Gastroesophageal sphincter (tissue), 4 donors: ENCODE measurements around the gene SLC26A6. TPM values are rescaled to one million over a fixed set of nuclear protein-coding genes. Genes with fewer than 3 reads are reported as not detected.

ENCODE experiments used
- ATAC-seq: fragments of 150-250 bp; one replicate; pipeline ENCODE4 v1.9.1; 2016; ENCODE audit warnings: mild to moderate bottlenecking, moderate library complexity
- H3K27ac ChIP-seq, 4 donors: fragments of 200-600 bp; sonication (generic) in 3 of 4; 1 replicate in 3 of 4; 2 replicates in 1 of 4; pipeline ENCODE4 v1.5.1; 2016 to 2019
- H3K27me3 ChIP-seq: fragments of 200-600 bp; sonication (generic); one replicate; pipeline ENCODE4 v1.5.1; 2019
- H3K36me3 ChIP-seq, 2 donors: fragments of 200-600 bp; sonication (generic); one replicate each; pipeline ENCODE4 v1.5.1; 2019; ENCODE audit warnings: control low read depth in 1 of 2
- H3K4me1 ChIP-seq, 3 donors: fragments of 200-600 bp; sonication (generic); 1 replicate in 2 of 3; 2 replicates in 1 of 3; pipeline ENCODE4 v1.5.1; 2016 to 2019; ENCODE audit warnings: control low read depth in 2 of 3
- H3K4me3 ChIP-seq, 2 donors: fragments of 200-600 bp; sonication (generic); one replicate each; pipeline ENCODE4 v1.5.1; 2019; ENCODE audit warnings: mild to moderate bottlenecking in 1 of 2, moderate library complexity in 1 of 2
- H3K9me3 ChIP-seq, 3 donors: fragments of 200-600 bp; sonication (generic); one replicate each; pipeline ENCODE4 v1.5.1; 2017 to 2019; ENCODE audit warnings: control low read depth in 2 of 3
- EP300 ChIP-seq: sonication (generic); formaldehyde crosslinking; IDR thresholded peaks from one replicate; pipeline ENCODE4 v1.6.1; 2017; ENCODE audit warnings: antibody characterized with exemption, mild to moderate bottlenecking
- POLR2A ChIP-seq, 2 donors: fragments of 450-650 bp; IDR thresholded peaks; one replicate each; pipeline ENCODE4 v1.6.1; 2017; ENCODE audit warnings: antibody characterized with exemption in 2 of 2, mild to moderate bottlenecking in 2 of 2, moderate library complexity in 1 of 2
- POLR2AphosphoS5 ChIP-seq: sonication (generic); formaldehyde crosslinking; IDR thresholded peaks from one replicate; pipeline ENCODE4 v1.6.1; 2017; ENCODE audit warnings: antibody characterized with exemption
- WGBS, 2 donors: methylation state at CpG; one replicate each; pipeline ENCODE4 v1.1.5; 2018; ENCODE audit warnings: low coverage in 1 of 2; 5-methylcytosine and 5-hydroxymethylcytosine counted together
- total RNA-seq, 4 donors: library from RNA; depleted of rRNA; stranded (reverse); fragments of >200 nt; gene quantifications; one replicate each; pipeline ENCODE4 v1.1.0, GENCODE V29; 2016
- TF ChIP-seq, protein P1 (sequence below), 4 experiments: fragments of 200-600 bp in 2 of 4; fragments of 450-650 bp in 2 of 4; sonication (generic) in 1 of 4; IDR thresholded peaks; one replicate each; pipeline ENCODE4 v1.5.1; 2017 to 2019; ENCODE audit warnings: antibody characterized with exemption in 4 of 4, mild to moderate bottlenecking in 2 of 4, moderate library complexity in 2 of 4

The SLC26A6 gene
- total RNA-seq, 4 donors from 2014 or later = 7.4 to 21.8 (median 10.7) TPM

DNA sequence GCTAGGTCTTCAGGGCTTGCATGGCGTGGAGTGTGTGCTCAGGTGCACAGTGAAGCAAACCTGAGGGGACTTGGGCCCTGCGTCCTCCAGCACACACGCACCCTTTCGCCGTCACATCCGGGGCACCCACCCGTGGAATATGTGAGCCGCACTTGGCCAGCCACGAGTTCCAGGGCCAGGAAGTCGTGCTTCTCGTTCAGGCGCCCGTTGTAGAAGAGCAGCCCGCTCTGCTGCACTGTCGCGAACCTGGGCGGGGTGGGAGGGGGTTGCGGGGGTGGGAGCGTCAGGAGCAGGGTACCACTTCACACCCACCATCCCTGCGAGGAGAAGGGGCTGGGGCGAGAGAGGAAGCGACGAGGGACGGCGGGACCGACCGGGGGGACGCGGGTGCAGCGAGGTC, 20.3 kb upstream of the SLC26A6 start:
- no peaks in the 10 kb centered on the region for H3K9me3 ChIP-seq
- peaks cover 0 to 20% (median 8%) of the 10 kb centered on the region in 3 donors for H3K4me1 ChIP-seq
- H3K4me3 ChIP-seq = peak overlapping the region; percentile 39 to 70
- peak overlapping the region in 3 of 4 donors; percentile 80 to 88 (median 82) for H3K27ac ChIP-seq
- H3K36me3 ChIP-seq = no peaks in the 10 kb centered on the region
- no peak for ATAC-seq
- peaks cover 23% of the 10 kb centered on the region for H3K27me3 ChIP-seq
- TF ChIP-seq EP300 = no peak
- TF ChIP-seq, protein P1, sequence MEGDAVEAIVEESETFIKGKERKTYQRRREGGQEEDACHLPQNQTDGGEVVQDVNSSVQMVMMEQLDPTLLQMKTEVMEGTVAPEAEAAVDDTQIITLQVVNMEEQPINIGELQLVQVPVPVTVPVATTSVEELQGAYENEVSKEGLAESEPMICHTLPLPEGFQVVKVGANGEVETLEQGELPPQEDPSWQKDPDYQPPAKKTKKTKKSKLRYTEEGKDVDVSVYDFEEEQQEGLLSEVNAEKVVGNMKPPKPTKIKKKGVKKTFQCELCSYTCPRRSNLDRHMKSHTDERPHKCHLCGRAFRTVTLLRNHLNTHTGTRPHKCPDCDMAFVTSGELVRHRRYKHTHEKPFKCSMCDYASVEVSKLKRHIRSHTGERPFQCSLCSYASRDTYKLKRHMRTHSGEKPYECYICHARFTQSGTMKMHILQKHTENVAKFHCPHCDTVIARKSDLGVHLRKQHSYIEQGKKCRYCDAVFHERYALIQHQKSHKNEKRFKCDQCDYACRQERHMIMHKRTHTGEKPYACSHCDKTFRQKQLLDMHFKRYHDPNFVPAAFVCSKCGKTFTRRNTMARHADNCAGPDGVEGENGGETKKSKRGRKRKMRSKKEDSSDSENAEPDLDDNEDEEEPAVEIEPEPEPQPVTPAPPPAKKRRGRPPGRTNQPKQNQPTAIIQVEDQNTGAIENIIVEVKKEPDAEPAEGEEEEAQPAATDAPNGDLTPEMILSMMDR (IDR thresholded peaks at IDR 0.05) = no peak
- no peak for TF ChIP-seq POLR2AphosphoS5
- no peak for TF ChIP-seq POLR2A (IDR thresholded peaks at IDR 0.05)
- WGBS, 2 donors = no CpG with 5 or more reads among the region's 30 CpGs

DNA sequence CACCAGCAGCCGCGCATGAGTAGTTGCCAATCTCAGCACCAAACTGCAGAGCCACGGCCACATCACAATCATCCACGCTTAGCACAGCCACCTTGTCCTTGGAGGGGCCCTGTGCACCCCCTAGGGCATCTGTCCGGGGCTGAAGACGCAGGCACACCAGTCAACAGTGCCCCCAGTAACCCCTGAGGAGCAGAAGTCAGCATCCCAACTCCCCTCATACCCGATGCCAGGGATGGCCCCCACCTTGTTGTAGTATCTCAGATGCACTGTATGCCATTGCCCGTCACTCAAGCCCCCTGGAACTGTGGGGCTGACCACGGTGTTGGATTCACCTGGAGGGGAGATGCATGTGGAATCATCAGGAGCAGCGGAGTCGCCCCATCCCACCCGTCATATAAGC, 19.8 kb upstream of the SLC26A6 start:
- Histone ChIP-seq H3K27me3 (peaks cover 17% of the 10 kb centered on the region), H3K27ac (peak overlapping the region in 2 of 4 donors; percentile 80 to 88), H3K9me3 (no peaks in the 10 kb centered on the region), H3K4me3 (no peak overlapping the region), H3K36me3 (no peaks in the 10 kb centered on the region), H3K4me1 (peaks cover 0 to 20% (median 8%) of the 10 kb centered on the region in 3 donors)
- no peak for TF ChIP-seq EP300
- TF ChIP-seq, protein P1 (IDR thresholded peaks at IDR 0.05) = no peak
- TF ChIP-seq POLR2A (IDR thresholded peaks at IDR 0.05) = no peak
- no peak for TF ChIP-seq POLR2AphosphoS5
- no peak for ATAC-seq
- WGBS, 2 donors = 91% methylated on average over 4 of the region's 12 CpGs; no CpG with 5 or more reads in 1 of the 2 donors

GRCh38 chr3:48652923-48653715, 17.9 kb upstream of the SLC26A6 start:
- Histone ChIP-seq H3K9me3 (no peaks in the 10 kb centered on the region), H3K36me3 (no peaks in the 10 kb centered on the region), H3K27ac (no peak overlapping the region), H3K27me3 (no peaks in the 10 kb centered on the region), H3K4me1 (peaks cover 0 to 20% (median 8%) of the 10 kb centered on the region in 3 donors), H3K4me3 (no peak overlapping the region)
- WGBS, 2 donors = 75% methylated on average over 7 of the region's 15 CpGs; no CpG with 5 or more reads in 1 of the 2 donors
- no peak for TF ChIP-seq POLR2A (IDR thresholded peaks at IDR 0.05)
- TF ChIP-seq EP300 = no peak
- TF ChIP-seq POLR2AphosphoS5 = no peak
- TF ChIP-seq, protein P1 (IDR thresholded peaks at IDR 0.05) = no peak
- no peak for ATAC-seq

- H3K27me3 ChIP-seq = no peaks in the 10 kb centered on the region
- no peak overlapping the region for H3K27ac ChIP-seq
- peaks cover 0 to 16% (median 8%) of the 10 kb centered on the region in 3 donors for H3K4me1 ChIP-seq
- TF ChIP-seq EP300 (no peak), POLR2AphosphoS5 (no peak), POLR2A (IDR thresholded peaks at IDR 0.05) (no peak)
- TF ChIP-seq, protein P1 (IDR thresholded peaks at IDR 0.05) = no peak
- ATAC-seq = no peak
- no peaks in the 10 kb centered on the region for H3K36me3 ChIP-seq
- no peaks in the 10 kb centered on the region for H3K9me3 ChIP-seq
- H3K4me3 ChIP-seq = no peak overlapping the region
- no CpG with 5 or more reads among the region's 11 CpGs for WGBS, 2 donors
Observed at GRCh38 chr3:48651771-48652170, 16.5 kb upstream of the SLC26A6 start.

DNA sequence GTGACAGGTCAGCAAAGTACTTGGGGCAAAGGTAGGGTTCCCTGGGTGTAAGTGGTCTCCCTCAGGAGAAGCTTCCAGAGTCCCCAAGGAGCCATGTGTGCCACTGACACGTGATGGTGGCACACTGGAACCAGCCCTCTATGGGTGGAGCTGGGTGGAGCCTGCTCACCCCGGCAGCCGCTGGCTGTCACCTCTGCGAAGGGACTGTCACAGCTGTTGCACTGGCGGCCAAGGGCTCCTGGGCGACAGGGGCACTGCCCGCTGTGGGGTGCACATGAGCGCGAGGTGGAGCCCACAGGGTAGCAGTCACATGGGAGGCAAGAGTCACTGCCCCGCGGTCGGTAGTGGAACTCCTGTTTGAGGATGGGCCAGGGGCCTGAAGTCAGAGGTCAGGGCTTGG, 15.5 kb upstream of the SLC26A6 start:
- Histone ChIP-seq H3K4me1 (peaks cover 0 to 6% (median 3%) of the 10 kb centered on the region in 3 donors), H3K9me3 (no peaks in the 10 kb centered on the region), H3K27me3 (no peaks in the 10 kb centered on the region), H3K27ac (no peak overlapping the region), H3K36me3 (no peaks in the 10 kb centered on the region), H3K4me3 (no peak overlapping the region)
- no peak for TF ChIP-seq POLR2AphosphoS5
- no peak for TF ChIP-seq EP300
- TF ChIP-seq, protein P1 (IDR thresholded peaks at IDR 0.05) = no peak
- TF ChIP-seq POLR2A (IDR thresholded peaks at IDR 0.05) = no peak
- 81 to 94% methylated on average over 3 of the region's 12 CpGs for WGBS, 2 donors
- no peak for ATAC-seq
